HCT116 (cell line): ENCODE results near the gene MMEL1. TPM values are rescaled to one million over a fixed set of nuclear protein-coding genes. Genes with fewer than 3 reads are reported as not detected.

Experiments
- ATAC-seq: fragments of 200-7000 bp; cut with Tn5 transposase; 2 replicates; pipeline ENCODE4 v1.9.1; 2020; ENCODE audit warnings: mild to moderate bottlenecking, moderate library complexity
- BruUV-seq: library from RNA; stranded (reverse); fragments of 400-500 nt; replicated peaks from 2 replicates; lab custom pipeline; 2021; lab: Mats Ljungman, UMichigan
- CTCF ChIA-PET: fragments of 300-600 bp; sonication (Branson Sonifier 250); formaldehyde crosslinking; loops from one replicate; lab custom pipeline; 2021; ENCODE audit warnings: antibody characterized with exemption; lab: Charles Lee
- POLR2A ChIA-PET: fragments of 300-600, 350-600 bp; sonication (Branson Sonifier 250); formaldehyde crosslinking; loops from one replicate; lab custom pipeline; 2021; ENCODE audit warnings: antibody characterized with exemption; lab: Charles Lee
- RAD21 ChIA-PET, 2 experiments: fragments of 300-600 bp; sonication (Branson Sonifier 250); formaldehyde crosslinking; loops; one replicate each; lab custom pipeline; 2023; ENCODE audit warnings: low total read pairs in 2 of 2; ENCODE audit not compliant: uncharacterized antibody in 2 of 2, unreplicated experiment in 2 of 2, low non-redundant PET in 1 of 2; lab: Charles Lee
- DNase-seq: peaks from one replicate; pipeline ENCODE4 v3.0.0-alpha.2; 2010; ENCODE audit warnings: low read depth, low spot score
- H2AFZ ChIP-seq: fragments of 200-600 bp; shearing (Covaris generic), sonication (generic); 2 replicates; pipeline ENCODE4 v1.6.1; 2017; ENCODE audit warnings: low read depth, mixed run types, mixed read lengths, antibody characterized with exemption, low read length; ENCODE audit not compliant: poor library complexity, severe bottlenecking
- H3K27ac ChIP-seq: 2 replicates; pipeline ENCODE4 v1.5.1; 2012; ENCODE audit warnings: low read depth, low read length
- H3K27me3 ChIP-seq: fragments of 200-600 bp; sonication (generic); 2 replicates; pipeline ENCODE4 v1.6.1; 2016; ENCODE audit warnings: mixed run types, low read length, mixed read lengths; ENCODE audit not compliant: insufficient read depth
- H3K36me3 ChIP-seq, 2 experiments: fragments of 200-500 bp in 1 of 2; fragments of 200-600 bp in 1 of 2; sonication (Bioruptor generic) in 1 of 2; sonication (generic) in 1 of 2; 2 replicates each; pipeline versions ENCODE4 v1.5.1 to v1.6.1; 2014 to 2016; ENCODE audit warnings: low read length in 2 of 2, inconsistent platforms in 1 of 2, mixed read lengths in 1 of 2, mixed run types in 1 of 2; ENCODE audit not compliant: insufficient read depth in 2 of 2, control insufficient read depth in 1 of 2
- H3K4me1 ChIP-seq, 2 experiments: fragments of 200-600 bp in 1 of 2; sonication (generic) in 1 of 2; 2 replicates each; pipeline versions ENCODE4 v1.5.1 to v1.6.1; 2012 to 2017; ENCODE audit warnings: low read length in 2 of 2, inconsistent platforms in 1 of 2, mild to moderate bottlenecking in 1 of 2, mixed read lengths in 1 of 2, mixed run types in 1 of 2, moderate library complexity in 1 of 2; ENCODE audit not compliant: insufficient read depth in 2 of 2, control insufficient read depth in 1 of 2
- H3K4me2 ChIP-seq: fragments of 200-600 bp; sonication (generic); 2 replicates; pipeline ENCODE4 v1.6.1; 2017; ENCODE audit warnings: mixed run types, low read length, mixed read lengths
- H3K4me3 ChIP-seq, 2 experiments: fragments of 200-600 bp in 1 of 2; sonication (generic) in 1 of 2; replicated peaks in 1 of 2; 2 replicates each; pipeline ENCODE4 v1.5.1; 2011 to 2016; ENCODE audit warnings: low read length in 2 of 2, control low read depth in 1 of 2, low read depth in 1 of 2, mild to moderate bottlenecking in 1 of 2, mixed read lengths in 1 of 2, mixed run types in 1 of 2
- H3K79me2 ChIP-seq: fragments of 200-600 bp; sonication (generic); 2 replicates; pipeline ENCODE4 v1.6.1; 2017; ENCODE audit warnings: mild to moderate bottlenecking, mixed run types, low read length, moderate library complexity, mixed read lengths; ENCODE audit not compliant: insufficient read depth
- H3K9ac ChIP-seq: fragments of 200-600 bp; sonication (generic); 2 replicates; pipeline ENCODE4 v1.6.1; 2016; ENCODE audit warnings: low read length, mixed read lengths
- H3K9me2 ChIP-seq: fragments of 200-600 bp; sonication (generic), shearing (Covaris generic); 2 replicates; pipeline ENCODE4 v1.6.1; 2017; ENCODE audit warnings: mixed run types, mild to moderate bottlenecking, moderate library complexity; ENCODE audit not compliant: insufficient read depth
- H3K9me3 ChIP-seq, 2 experiments: fragments of 200-500 bp in 1 of 2; fragments of 200-600 bp in 1 of 2; sonication (Bioruptor generic) in 1 of 2; sonication (generic) in 1 of 2; 2 replicates each; pipeline ENCODE4 v1.6.1; 2014 to 2017; ENCODE audit warnings: low read length in 2 of 2, mixed read lengths in 2 of 2, inconsistent platforms in 1 of 2, low read depth in 1 of 2, mild to moderate bottlenecking in 1 of 2, mixed run types in 1 of 2, moderate library complexity in 1 of 2; ENCODE audit not compliant: control insufficient read depth in 1 of 2, insufficient read depth in 1 of 2
- H4K20me1 ChIP-seq: fragments of 200-600 bp; sonication (generic), shearing (Covaris generic); 2 replicates; pipeline ENCODE4 v1.6.1; 2017; ENCODE audit warnings: mixed run types, mild to moderate bottlenecking, moderate library complexity; ENCODE audit not compliant: insufficient read depth
- ELF1 ChIP-seq: IDR thresholded peaks from 2 replicates; pipeline ENCODE4 v1.6.1; 2012; ENCODE audit warnings: low read depth, borderline replicate concordance
- EZH2 ChIP-seq: fragments of 200-600 bp; sonication (generic); IDR thresholded peaks from 2 replicates; pipeline ENCODE4 v1.6.1; 2017; ENCODE audit warnings: antibody characterized with exemption, mixed run types
- RAD21 ChIP-seq: IDR thresholded peaks from 2 replicates; pipeline ENCODE4 v1.6.1; 2012; ENCODE audit warnings: low read depth, mild to moderate bottlenecking
- SIN3A ChIP-seq: IDR thresholded peaks from 2 replicates; pipeline ENCODE4 v1.6.1; 2012; ENCODE audit warnings: low read depth
- TCF7L2 ChIP-seq: IDR thresholded peaks from 2 replicates; pipeline ENCODE4 v1.7.0; 2011; ENCODE audit warnings: borderline replicate concordance, inconsistent platforms; ENCODE audit not compliant: insufficient read depth, insufficient read length; ENCODE audit errors: extremely low read depth
- YY1 ChIP-seq: IDR thresholded peaks from 2 replicates; pipeline ENCODE4 v1.6.1; 2011; ENCODE audit warnings: low read length, low read depth, moderate library complexity, mild to moderate bottlenecking; ENCODE audit not compliant: insufficient replicate concordance; ENCODE audit errors: extremely low read depth
- ZFX ChIP-seq: fragments of 450-650 bp; IDR thresholded peaks from 2 replicates; pipeline ENCODE4 v1.6.1; 2017
- ZNF274 ChIP-seq: fragments of 200-500 bp; sonication (Bioruptor generic); IDR thresholded peaks from 2 replicates; pipeline ENCODE4 v1.6.1; 2014; ENCODE audit warnings: mild to moderate bottlenecking, low read depth, low read length, inconsistent platforms
- intact Hi-C: fragments of 100-400 bp; cut with micrococcal nuclease; formaldehyde crosslinking; loops from 2 replicates; pipeline ENCODE4 v1.10.0; 2022
- total RNA-seq: library from RNA; stranded (reverse); gene quantifications from one replicate; pipeline ENCODE4 v1.2.1, GENCODE V29; 2021; ENCODE audit not compliant: unreplicated experiment
- TF ChIP-seq, protein P1 (sequence below): IDR thresholded peaks from 2 replicates; pipeline ENCODE4 v1.6.1; 2011; ENCODE audit warnings: mild to moderate bottlenecking, low read length, moderate library complexity; ENCODE audit not compliant: insufficient replicate concordance; ENCODE audit errors: extremely low read depth
- TF ChIP-seq, protein P2 (sequence below), 3 experiments: fragments of 200-600 bp in 1 of 3; sonication (generic) in 1 of 3; IDR thresholded peaks in 2 of 3; conservative IDR thresholded peaks in 1 of 3; 2 replicates each; pipeline ENCODE4 v1.5.1; 2012 to 2017; ENCODE audit warnings: low read depth in 2 of 3, low read length in 2 of 3, antibody characterized with exemption in 1 of 3, borderline replicate concordance in 1 of 3, control low read depth in 1 of 3, mild to moderate bottlenecking in 1 of 3, mixed read lengths in 1 of 3, mixed run types in 1 of 3, moderate library complexity in 1 of 3; ENCODE audit not compliant: insufficient read depth in 1 of 3
- TF ChIP-seq, protein P3 (sequence below): IDR thresholded peaks from 2 replicates; pipeline ENCODE4 v1.6.1; 2012

Gene MMEL1
- total RNA-seq, 1 experiment from 2014 or later: 2.7 TPM

DNA sequence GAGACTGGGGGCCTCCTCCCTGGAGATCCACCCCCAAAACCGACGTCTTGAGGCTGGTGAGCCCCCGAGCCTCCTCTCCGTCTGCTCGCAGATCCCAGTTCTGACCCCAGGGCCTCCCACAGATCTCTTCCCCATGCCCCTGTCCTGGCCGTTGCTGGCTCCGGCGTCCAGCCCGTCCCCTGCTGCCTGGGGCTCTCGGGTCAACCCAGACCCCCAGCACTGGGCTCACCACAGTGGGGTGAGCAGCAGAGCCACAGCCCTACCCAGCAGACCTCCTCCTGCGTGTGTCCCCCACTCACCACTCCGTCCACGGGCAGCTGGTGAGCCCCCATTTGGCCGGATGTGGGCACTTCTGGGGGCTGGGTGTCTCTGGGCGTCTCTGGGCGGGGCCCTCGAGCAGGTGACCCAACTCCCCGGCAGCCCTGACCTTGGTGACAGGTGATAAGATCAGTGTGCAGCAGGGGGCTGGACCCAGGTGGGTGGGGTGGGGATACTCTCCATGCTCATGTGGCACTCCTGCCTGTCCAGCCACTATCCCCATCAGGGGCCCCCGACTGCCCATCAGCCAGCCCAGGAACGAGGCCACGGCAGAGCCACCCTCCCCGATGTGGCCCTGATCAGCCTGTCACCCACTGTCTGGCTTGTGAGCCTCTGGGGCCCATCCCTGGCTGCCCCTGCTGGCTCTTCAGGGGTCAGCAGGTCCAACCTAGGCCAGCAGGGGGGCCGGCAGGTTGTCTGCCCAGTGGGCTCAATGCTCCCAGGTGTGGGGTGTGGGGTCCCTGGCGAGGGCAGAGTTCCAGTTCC is 75.9 kb downstream of the MMEL1 start:
- no peaks in the 10 kb centered on the region for H3K79me2 ChIP-seq
- no peak overlapping the region for H3K4me3 ChIP-seq
- H3K4me1 ChIP-seq: no peaks in the 10 kb centered on the region
- H3K27me3 ChIP-seq: no peaks in the 10 kb centered on the region
- intact Hi-C loops: no loop called here
- H3K9me2 ChIP-seq: no peaks in the 10 kb centered on the region
- TF ChIP-seq SIN3A: no peak
- TF ChIP-seq, protein P1, sequence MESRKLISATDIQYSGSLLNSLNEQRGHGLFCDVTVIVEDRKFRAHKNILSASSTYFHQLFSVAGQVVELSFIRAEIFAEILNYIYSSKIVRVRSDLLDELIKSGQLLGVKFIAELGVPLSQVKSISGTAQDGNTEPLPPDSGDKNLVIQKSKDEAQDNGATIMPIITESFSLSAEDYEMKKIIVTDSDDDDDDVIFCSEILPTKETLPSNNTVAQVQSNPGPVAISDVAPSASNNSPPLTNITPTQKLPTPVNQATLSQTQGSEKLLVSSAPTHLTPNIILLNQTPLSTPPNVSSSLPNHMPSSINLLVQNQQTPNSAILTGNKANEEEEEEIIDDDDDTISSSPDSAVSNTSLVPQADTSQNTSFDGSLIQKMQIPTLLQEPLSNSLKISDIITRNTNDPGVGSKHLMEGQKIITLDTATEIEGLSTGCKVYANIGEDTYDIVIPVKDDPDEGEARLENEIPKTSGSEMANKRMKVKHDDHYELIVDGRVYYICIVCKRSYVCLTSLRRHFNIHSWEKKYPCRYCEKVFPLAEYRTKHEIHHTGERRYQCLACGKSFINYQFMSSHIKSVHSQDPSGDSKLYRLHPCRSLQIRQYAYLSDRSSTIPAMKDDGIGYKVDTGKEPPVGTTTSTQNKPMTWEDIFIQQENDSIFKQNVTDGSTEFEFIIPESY: no peak
- no peak for TF ChIP-seq TCF7L2
- TF ChIP-seq YY1: no peak
- TF ChIP-seq ZNF274: no peak
- TF ChIP-seq EZH2: no peak
- TF ChIP-seq, protein P2, sequence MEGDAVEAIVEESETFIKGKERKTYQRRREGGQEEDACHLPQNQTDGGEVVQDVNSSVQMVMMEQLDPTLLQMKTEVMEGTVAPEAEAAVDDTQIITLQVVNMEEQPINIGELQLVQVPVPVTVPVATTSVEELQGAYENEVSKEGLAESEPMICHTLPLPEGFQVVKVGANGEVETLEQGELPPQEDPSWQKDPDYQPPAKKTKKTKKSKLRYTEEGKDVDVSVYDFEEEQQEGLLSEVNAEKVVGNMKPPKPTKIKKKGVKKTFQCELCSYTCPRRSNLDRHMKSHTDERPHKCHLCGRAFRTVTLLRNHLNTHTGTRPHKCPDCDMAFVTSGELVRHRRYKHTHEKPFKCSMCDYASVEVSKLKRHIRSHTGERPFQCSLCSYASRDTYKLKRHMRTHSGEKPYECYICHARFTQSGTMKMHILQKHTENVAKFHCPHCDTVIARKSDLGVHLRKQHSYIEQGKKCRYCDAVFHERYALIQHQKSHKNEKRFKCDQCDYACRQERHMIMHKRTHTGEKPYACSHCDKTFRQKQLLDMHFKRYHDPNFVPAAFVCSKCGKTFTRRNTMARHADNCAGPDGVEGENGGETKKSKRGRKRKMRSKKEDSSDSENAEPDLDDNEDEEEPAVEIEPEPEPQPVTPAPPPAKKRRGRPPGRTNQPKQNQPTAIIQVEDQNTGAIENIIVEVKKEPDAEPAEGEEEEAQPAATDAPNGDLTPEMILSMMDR (IDR thresholded peaks at IDR 0.05 in 2 of 3, conservative IDR thresholded peaks at IDR 0.05 in 1 of 3; ENCODE audit: borderline replicate concordance in 1 of 3, insufficient read depth in 1 of 3, low read depth in 2 of 3, low read length in 2 of 3): no peak
- TF ChIP-seq, protein P3, sequence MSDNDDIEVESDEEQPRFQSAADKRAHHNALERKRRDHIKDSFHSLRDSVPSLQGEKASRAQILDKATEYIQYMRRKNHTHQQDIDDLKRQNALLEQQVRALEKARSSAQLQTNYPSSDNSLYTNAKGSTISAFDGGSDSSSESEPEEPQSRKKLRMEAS: no peak
- TF ChIP-seq ZFX: no peak
- no peak for TF ChIP-seq RAD21
- no peak for TF ChIP-seq ELF1
- TF ChIP-seq, all 23 proteins: peak for 0
- no peak for ATAC-seq
- H3K9me3 ChIP-seq: no peaks in the 10 kb centered on the region
- H3K27ac ChIP-seq: no peak overlapping the region
- ChIA-PET POLR2A (no interaction called here), RAD21 (no interaction called here), CTCF (no interaction called here)
- no peak overlapping the region for H3K9ac ChIP-seq
- H2AFZ ChIP-seq: no peak overlapping the region
- H4K20me1 ChIP-seq: no peaks in the 10 kb centered on the region
- no peak overlapping the region for H3K4me2 ChIP-seq
- H3K36me3 ChIP-seq: no peaks in the 10 kb centered on the region
- DNase-seq: no peak
- no TSS peak for BruUV-seq
